GM12872 (cell line): Measurements from ENCODE around the gene APC2.

Experiments
- CTCF ChIP-seq: IDR thresholded peaks from 3 replicates; pipeline ENCODE4 v1.5.1; 2011; ENCODE audit warnings: low read depth, mild to moderate bottlenecking, low read length, moderate library complexity; ENCODE audit not compliant: insufficient read depth

Gene APC2

GRCh38 chr19:1411255-1412191 is 38.4 kb upstream of the APC2 start:
- TF ChIP-seq CTCF, result no peak

GRCh38 chr19:1412323-1412923 is 37.5 kb upstream of the APC2 start:
- TF ChIP-seq CTCF, result no peak

- no peak for TF ChIP-seq CTCF
Measured at GRCh38 chr19:1412995-1413800, 36.7 kb upstream of the APC2 start.

GRCh38 chr19:1416014-1416841 is 33.7 kb upstream of the APC2 start:
- TF ChIP-seq CTCF, result no peak

GRCh38 chr19:1417145-1417544 is 32.8 kb upstream of the APC2 start:
- TF ChIP-seq CTCF, result no peak

GRCh38 chr19:1417681-1418495 is 32.0 kb upstream of the APC2 start:
- no peak for TF ChIP-seq CTCF
